HTR-8/SVneo (cell line): Measurements from ENCODE around the gene PRR19.

Experiments
- DNase-seq: peaks from one replicate; pipeline ENCODE4 v3.0.0; 2011; ENCODE audit warnings: low spot score, mixed read lengths; ENCODE audit not compliant: insufficient read length
- FAIRE-seq: peaks from 2 replicates; lab custom pipeline; 2011; peaks lifted over from hg19 to GRCh38; lab: Jason Lieb, UNC

PRR19 gene

DNA sequence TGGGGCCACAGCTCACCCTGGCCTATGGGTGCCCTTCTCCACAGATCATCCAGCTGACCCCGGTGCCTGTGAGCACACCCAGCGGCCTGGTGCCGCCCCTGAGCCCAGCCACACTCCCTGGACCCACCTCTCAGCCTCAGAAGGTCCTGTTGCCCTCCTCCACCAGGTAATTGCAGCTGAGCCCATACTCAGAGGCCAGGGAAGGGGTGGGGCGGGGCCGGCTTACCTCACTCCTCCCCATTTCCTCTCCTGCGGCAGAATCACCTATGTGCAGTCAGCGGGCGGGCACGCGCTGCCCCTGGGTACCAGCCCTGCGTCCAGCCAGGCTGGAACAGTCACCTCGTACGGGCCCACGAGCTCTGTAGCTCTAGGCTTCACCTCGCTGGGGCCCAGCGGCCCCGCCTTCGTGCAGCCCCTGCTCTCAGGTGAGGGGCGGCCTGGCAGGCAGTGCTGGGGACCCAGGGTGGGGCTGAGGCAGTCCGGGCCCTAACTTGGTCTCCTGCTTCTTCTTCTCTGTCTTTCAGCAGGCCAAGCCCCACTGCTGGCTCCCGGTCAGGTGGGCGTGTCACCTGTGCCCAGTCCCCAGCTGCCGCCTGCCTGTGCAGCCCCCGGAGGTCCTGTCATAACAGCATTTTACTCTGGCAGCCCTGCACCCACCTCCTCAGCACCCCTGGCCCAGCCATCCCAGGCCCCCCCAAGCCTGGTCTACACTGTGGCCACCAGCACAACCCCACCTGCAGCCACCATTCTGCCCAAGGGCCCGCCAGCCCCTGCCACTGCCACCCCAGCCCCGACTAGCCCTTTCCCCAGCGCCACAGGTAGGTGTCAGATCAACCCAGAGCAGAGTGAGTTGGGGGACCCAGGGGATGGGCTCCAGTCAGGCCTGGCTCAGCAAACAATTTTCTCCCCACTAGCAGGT is 9.6 kb upstream of the PRR19 start:
- FAIRE-seq (no peak), DNase-seq (no peak)

GRCh38 chr19:42292963-42293362 is 9.0 kb upstream of the PRR19 start:
- DNase-seq (no peak), FAIRE-seq (no peak)

- FAIRE-seq: no peak
- DNase-seq: no peak
Measured at GRCh38 chr19:42293540-42293939, 8.4 kb upstream of the PRR19 start.

GRCh38 chr19:42293948-42294347 is 8.0 kb upstream of the PRR19 start:
- FAIRE-seq (no peak), DNase-seq (no peak)

DNA sequence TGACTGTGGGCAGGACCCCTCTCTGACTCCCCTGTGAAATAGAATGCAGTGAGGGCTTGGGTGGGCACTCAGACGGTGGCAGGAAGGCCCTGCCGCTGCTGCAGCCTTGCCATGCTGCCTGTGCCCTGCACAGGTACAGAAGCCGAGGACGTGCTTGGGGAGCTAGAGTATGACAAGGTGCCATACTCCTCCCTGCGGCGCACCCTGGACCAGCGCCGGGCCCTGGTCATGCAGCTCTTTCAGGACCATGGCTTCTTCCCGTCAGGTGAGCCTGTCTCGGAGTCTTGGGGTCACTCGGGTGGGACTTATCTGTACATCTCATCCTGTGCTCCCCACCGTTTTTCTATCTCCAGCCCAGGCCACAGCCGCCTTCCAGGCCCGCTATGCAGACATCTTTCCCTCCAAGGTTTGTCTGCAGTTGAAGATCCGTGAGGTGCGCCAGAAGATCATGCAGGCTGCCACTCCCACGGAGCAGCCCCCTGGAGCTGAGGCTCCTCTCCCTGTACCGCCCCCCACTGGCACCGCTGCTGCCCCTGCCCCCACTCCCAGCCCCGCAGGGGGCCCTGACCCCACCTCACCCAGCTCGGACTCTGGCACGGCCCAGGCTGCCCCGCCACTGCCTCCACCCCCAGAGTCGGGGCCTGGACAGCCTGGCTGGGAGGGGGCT is 7.3 kb upstream of the PRR19 start:
- DNase-seq (no peak), FAIRE-seq (no peak)

GRCh38 chr19:42295342-42295741 is 6.6 kb upstream of the PRR19 start:
- FAIRE-seq: no peak
- no peak for DNase-seq

DNA sequence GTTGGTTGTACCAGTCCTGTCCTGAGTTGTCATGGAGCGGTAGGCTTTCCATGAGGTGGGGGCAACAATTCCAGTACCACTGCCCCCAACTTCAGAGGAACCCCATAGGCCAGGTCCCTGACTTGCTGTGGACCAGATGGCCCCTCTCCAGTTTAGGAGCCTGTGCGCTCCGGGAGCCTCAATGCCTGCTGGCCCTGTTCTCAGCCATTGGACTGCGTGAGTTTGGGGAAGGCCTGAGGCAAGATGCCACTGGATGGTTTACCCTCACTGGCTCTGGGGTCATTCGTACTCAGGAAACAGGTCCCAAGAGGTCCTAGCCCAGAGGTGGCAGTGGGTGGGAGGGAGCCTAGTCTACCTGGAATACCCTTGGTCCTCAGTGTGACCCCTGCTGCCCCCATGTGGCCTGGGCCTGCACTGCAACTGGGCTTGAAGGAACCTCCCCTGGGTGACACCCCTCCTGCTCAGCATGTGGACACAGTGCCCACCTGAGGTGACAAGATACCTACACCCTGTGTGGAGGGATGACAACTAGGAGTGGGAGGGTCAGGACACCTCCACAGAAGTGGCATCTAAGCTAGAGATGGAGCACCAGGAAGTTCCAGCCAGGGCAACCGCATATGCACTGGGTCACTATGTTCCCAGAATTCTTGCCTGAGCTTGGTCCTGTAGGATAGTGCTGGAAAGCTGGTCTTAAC is 6.0 kb upstream of the PRR19 start:
- peak; percentile 98 for FAIRE-seq

GRCh38 chr19:42297039-42297438 is 4.9 kb upstream of the PRR19 start:
- DNase-seq (no peak), FAIRE-seq (no peak)

More for the DNA sequence above, 6.0 kb upstream of the PRR19 start:
- peak; percentile 74 for DNase-seq

GRCh38 chr19:42303101-42303464 is 1.2 kb downstream of the PRR19 start:
- DNase-seq (no peak), FAIRE-seq (no peak)

- FAIRE-seq: no peak
- DNase-seq: no peak
Measured at GRCh38 chr19:42303876-42304275, 1.9 kb downstream of the PRR19 start.

DNA sequence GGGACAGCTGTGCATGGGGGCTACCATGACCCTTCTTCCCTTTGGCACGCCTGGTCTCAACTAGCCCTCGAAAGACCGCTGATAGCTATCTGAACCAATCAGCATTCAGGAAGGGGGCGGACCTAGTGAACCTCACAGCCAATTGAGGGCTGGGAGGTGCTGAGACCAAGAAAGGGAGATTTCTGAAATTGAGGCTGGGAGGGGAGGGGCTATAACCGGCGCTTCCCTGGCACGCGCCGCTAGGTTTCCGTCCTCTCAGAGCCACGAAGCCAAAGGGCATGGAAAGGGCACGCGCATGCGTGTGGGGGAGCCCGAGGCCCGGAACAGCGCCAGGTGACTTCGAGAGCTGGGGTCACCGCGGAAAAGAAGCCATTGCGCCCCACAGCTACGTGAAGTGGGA is 4.7 kb downstream of the PRR19 start:
- FAIRE-seq (no peak), DNase-seq (no peak)

- DNase-seq: no peak
- no peak for FAIRE-seq
Measured at GRCh38 chr19:42309686-42310085, 7.8 kb downstream of the PRR19 start.

DNA sequence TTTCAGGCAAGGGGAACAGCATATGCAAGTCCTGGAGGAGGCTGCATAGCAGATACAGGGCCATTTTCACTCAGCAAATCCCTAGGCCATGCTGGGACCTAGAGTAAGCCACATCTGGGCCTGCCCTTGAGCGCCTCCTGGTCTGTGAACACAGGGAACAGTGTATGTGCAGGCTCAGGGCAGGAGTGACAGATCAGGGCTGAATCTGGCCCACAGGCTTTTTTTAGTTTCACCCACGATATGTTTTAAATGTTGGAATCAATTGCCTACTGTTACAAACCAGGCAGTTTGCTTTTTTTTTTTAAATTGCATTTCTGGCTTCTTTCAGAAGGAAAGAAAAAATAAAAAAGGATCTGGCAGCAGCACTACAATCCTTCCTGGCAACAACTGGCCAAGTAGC is 9.7 kb downstream of the PRR19 start:
- FAIRE-seq (no peak), DNase-seq (no peak)

GRCh38 chr19:42312370-42312769 is 10.4 kb downstream of the PRR19 start:
- no peak for DNase-seq
- no peak for FAIRE-seq

DNA sequence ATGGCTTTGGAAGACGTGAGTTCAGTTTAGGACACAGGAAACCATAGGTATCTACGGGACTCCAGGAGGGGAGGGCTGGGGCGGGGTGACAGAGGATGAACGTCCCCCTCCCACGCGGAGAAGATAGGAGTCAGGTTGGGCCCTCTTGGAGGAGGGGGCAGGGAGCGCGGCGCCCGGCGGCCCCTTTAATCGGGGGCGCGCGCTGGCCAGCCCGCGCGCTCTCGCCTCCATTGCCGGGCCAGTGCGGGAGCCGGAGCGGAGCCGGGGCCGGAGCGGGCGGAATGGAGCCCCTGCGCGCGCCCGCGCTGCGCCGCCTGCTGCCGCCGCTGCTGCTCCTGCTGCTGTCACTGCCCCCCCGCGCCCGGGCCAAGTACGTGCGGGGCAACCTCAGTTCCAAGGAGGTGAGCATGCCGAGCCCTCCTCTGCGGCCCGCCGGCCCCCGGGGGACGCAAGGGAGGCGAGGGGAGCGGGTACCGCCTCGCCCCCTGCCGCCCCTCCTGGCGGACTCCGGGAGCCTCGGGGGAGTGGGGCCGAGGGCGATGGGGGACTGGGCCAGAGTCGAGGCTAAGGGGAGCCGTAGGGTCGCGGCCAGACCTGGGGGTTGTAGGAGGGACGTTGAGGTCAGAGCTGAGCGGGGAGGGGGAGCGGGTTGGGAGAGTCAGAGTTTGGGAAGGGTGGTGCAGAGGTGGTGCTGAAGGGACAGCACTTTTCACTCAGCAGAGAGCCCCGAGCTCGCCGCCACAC is 11.3 kb downstream of the PRR19 start, which contains the start of gene TMEM145:
TMEM145 (plus strand) TSS at position 214 of the 744 bp plus-strand sequence; CDS start at position 282, 68 bp downstream.
- peak; percentile 51 for FAIRE-seq
- DNase-seq: peak; percentile 71

DNA sequence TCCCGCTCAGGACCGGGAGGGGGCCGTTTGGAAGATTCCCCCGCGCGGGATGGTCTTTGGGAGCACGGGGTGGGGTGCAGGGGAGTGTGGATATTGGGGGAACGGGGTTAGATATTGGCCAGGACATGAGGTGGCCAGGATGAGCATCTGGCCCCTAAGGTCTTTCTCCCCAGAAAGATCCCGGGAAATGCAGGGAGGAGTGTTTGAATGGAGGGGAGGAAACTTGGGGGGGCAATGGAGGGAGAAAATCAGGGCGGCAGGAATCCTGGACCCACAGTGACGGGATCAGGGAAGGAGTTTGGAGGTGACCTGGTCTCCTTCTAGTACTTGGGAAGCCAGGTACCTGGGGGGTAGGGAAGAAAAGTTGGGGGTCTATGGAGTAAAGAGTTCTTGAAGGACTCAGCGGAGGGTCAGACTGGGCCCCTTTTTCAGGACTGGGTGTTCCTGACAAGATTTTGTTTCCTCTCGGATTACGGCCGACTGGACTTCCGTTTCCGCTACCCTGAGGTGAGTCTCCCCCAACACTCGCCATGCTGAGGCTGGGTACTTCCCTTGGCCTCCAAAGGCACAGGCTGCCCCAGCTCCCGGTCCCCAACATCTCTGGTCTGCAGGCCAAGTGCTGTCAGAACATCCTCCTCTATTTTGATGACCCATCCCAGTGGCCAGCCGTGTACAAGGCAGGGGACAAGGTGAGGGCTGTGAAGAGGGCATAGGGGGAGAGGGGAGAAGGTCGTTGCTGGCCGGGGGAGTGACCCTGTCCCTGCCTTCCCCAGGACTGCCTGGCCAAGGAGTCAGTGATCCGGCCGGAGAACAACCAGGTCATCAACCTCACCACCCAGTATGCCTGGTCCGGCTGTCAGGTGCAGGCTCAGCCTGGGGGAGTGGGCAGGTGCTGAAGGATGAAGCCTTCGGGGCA is 12.2 kb downstream of the PRR19 start:
- no peak for DNase-seq
- no peak for FAIRE-seq

DNA sequence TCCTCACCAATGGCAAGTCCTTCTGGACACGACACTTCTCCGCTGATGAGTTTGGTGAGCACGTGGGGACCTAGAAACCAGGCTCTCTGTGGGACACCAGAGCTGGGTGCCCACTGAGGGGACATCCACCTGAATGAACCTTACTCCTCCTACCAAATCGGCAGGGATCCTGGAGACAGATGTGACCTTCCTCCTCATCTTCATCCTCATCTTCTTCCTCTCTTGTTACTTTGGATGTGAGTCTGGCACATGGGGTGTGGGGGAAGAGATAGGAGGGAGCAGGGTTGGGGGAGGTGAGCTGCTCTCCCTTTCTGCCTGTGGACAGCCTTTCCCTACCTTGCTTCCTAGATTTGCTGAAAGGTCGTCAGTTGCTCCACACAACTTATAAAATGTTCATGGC is 13.1 kb downstream of the PRR19 start:
- DNase-seq (no peak), FAIRE-seq (no peak)

DNA sequence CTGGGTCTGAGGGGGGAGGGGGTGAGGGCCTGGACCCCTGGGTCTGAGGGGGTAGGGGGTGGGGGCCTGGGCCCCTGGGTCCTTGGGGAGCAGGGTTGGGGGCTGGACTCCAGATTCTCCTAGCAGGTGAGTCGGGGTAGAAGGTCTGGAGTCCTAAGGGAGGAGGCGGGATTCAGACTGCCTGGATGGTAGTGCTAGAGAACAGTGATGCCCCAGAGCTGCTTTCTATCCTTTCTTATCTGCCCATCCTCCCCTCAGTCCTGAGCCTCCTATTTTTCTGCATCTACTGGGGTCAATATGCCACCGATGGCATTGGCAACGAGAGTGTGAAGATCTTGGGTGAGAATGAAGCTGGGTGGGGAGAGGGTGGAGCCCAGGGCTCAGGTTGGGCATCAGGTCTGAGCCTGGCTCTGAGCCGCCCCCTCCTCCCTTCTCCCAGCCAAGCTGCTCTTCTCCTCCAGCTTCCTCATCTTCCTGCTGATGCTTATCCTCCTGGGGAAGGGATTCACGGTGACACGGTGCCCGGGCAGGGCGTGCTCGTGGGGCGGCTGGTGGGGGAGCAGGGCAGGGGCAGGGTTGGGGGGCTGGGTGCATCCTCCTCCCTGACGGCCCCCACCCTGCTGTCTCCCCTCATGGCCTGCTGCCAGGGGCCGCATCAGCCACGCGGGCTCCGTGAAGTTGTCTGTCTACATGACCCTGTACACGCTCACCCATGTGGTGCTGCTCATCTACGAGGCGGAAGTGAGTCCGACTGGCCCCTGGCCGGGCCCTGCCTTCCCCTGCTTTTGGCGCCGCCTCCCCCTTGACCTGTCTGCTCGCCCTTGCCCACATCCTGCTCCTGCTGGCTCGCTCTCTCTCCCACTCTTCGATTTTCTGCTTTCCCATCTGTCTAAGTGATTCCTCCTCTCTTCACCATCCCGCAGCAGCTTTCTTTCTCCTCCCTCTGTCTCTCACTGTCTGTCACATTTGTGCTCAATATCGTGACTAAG is 14.6 kb downstream of the PRR19 start:
- FAIRE-seq (peak; percentile 16), DNase-seq (no peak)
